HepG2 (cell line): ENCODE measurements around the gene RASSF4. TPM values are rescaled to one million over a fixed set of nuclear protein-coding genes. Genes with fewer than 3 reads are reported as not detected.

Experiments
- ATAC-seq: fragments of 200-7000 bp; cut with Tn5 transposase; 3 replicates; pipeline ENCODE4 v1.9.1; 2020; ENCODE audit warnings: mild to moderate bottlenecking, moderate library complexity
- BruUV-seq: library from RNA; stranded (reverse); fragments of 400-500 nt; replicated peaks from 2 replicates; lab custom pipeline; 2021; lab: Mats Ljungman, UMichigan
- CTCF ChIA-PET: fragments of 300-600 bp; formaldehyde crosslinking; extraction: SDS; loops from one replicate; lab custom pipeline; 2021; ENCODE audit warnings: low total read pairs, inconsistent platforms, low intra/inter-chr PET ratio; lab: Yijun Ruan, JAX
- POLR2A ChIA-PET: fragments of 350-600 bp; sonication (Branson Sonifier 250); formaldehyde crosslinking; loops from one replicate; lab custom pipeline; 2020; ENCODE audit warnings: antibody characterized with exemption, inconsistent platforms; lab: Yijun Ruan, JAX
- DNase-seq: peaks from one replicate; pipeline ENCODE4 v3.0.0-alpha.2; 2015; ENCODE audit warnings: low spot score
- FAIRE-seq: peaks from 3 replicates; lab custom pipeline; 2011; peaks lifted over from hg19 to GRCh38; lab: Jason Lieb, UNC
- H2AFZ ChIP-seq: one replicate; pipeline ENCODE4 v1.6.1; 2011; ENCODE audit warnings: low read length, inconsistent platforms
- H3K27ac ChIP-seq: fragments of 300-600 bp; 3 replicates; pipeline ENCODE4 v1.8.0; 2011; ENCODE audit warnings: mixed run types, mild to moderate bottlenecking, mixed read lengths, low read length, inconsistent platforms; ENCODE audit not compliant: insufficient read depth; ENCODE audit errors: extremely low read length
- H3K27me3 ChIP-seq, 2 experiments: fragments of 200-600 bp in 1 of 2; 2 replicates in 1 of 2; 3 replicates in 1 of 2; pipeline versions ENCODE4 v1.6.0 to v1.8.0; 2011; ENCODE audit warnings: low read length in 2 of 2, mild to moderate bottlenecking in 2 of 2, moderate library complexity in 2 of 2, inconsistent platforms in 1 of 2; ENCODE audit not compliant: insufficient read depth in 2 of 2, control insufficient read depth in 1 of 2
- H3K36me3 ChIP-seq, 2 experiments: fragments of 200-600 bp in 1 of 2; replicated peaks in 1 of 2; 2 replicates in 1 of 2; 3 replicates in 1 of 2; pipeline versions ENCODE4 v1.5.1 to v1.8.0; 2011; ENCODE audit warnings: low read length in 2 of 2, inconsistent platforms in 1 of 2; ENCODE audit not compliant: insufficient read depth in 2 of 2, control insufficient read depth in 1 of 2
- H3K4me1 ChIP-seq: 2 replicates; pipeline ENCODE4 v1.5.1; 2012; ENCODE audit warnings: low read length, inconsistent platforms; ENCODE audit not compliant: insufficient read depth
- H3K4me2 ChIP-seq: 2 replicates; pipeline ENCODE4 v1.6.0; 2011; ENCODE audit warnings: low read depth, low read length, inconsistent platforms
- H3K4me3 ChIP-seq, 3 experiments: fragments of 200-600 bp in 1 of 3; sonication (generic), shearing (Covaris generic) in 1 of 3; replicated peaks in 1 of 3; 2 replicates each; pipeline ENCODE4 v1.5.1; 2011 to 2016; ENCODE audit warnings: low read length in 3 of 3, inconsistent platforms in 2 of 3, low read depth in 2 of 3, mild to moderate bottlenecking in 2 of 3, control low read depth in 1 of 3, mixed read lengths in 1 of 3; ENCODE audit not compliant: insufficient read depth in 1 of 3
- H3K79me2 ChIP-seq: one replicate; pipeline ENCODE4 v1.6.1; 2011; ENCODE audit warnings: low read length, inconsistent platforms; ENCODE audit not compliant: insufficient read depth
- H3K9ac ChIP-seq: 2 replicates; pipeline ENCODE4 v1.6.0; 2011; ENCODE audit warnings: mild to moderate bottlenecking, low read depth, low read length, inconsistent platforms; ENCODE audit not compliant: insufficient read depth
- H3K9me3 ChIP-seq: 2 replicates; pipeline ENCODE4 v1.5.1; 2012; ENCODE audit warnings: mild to moderate bottlenecking, low read length
- H4K20me1 ChIP-seq: 2 replicates; pipeline ENCODE4 v1.6.0; 2011; ENCODE audit warnings: inconsistent platforms, mild to moderate bottlenecking, low read length, moderate library complexity; ENCODE audit not compliant: insufficient read depth
- AGO2 ChIP-seq: fragments of 200-400 bp; formaldehyde crosslinking; optimal IDR thresholded peaks from 2 replicates; pipeline ENCODE3; 2017; ENCODE audit warnings: mild to moderate bottlenecking, low read depth, low read length, moderate library complexity
- ARNT2 ChIP-seq: sonication (generic); formaldehyde crosslinking; IDR thresholded peaks from 2 replicates; pipeline ENCODE4 v1.8.0; 2022; ENCODE audit warnings: mild to moderate bottlenecking, low read depth, missing genetic modification reagents, moderate library complexity
- E2F1 ChIP-seq: sonication (generic); formaldehyde crosslinking; IDR thresholded peaks from 2 replicates; pipeline ENCODE4 v1.5.0; 2020; ENCODE audit warnings: missing genetic modification reagents
- EP300 ChIP-seq, 3 experiments: sonication (generic) in 1 of 3; formaldehyde crosslinking in 1 of 3; IDR thresholded peaks; 2 replicates each; pipeline versions ENCODE4 v1.5.1 to v1.6.1; 2011 to 2020; ENCODE audit warnings: low read depth in 2 of 3, low read length in 2 of 3, borderline replicate concordance in 1 of 3, improper control_type of control experiment in 1 of 3, mild to moderate bottlenecking in 1 of 3, missing genetic modification reagents in 1 of 3, moderate library complexity in 1 of 3
- HHEX ChIP-seq: IDR thresholded peaks from 2 replicates; pipeline ENCODE4 v1.6.1; 2016; ENCODE audit warnings: control low read depth
- PITX1 ChIP-seq: sonication (generic); formaldehyde crosslinking; IDR thresholded peaks from 2 replicates; pipeline ENCODE4 v1.5.1; 2020; ENCODE audit warnings: mild to moderate bottlenecking, missing genetic modification reagents
- PLSCR1 ChIP-seq: sonication (generic); formaldehyde crosslinking; IDR thresholded peaks from 2 replicates; pipeline ENCODE4 v1.5.0; 2020; ENCODE audit warnings: missing genetic modification reagents, mild to moderate bottlenecking, borderline replicate concordance
- RBM22 ChIP-seq: fragments of 200-400 bp; formaldehyde crosslinking; optimal IDR thresholded peaks from 2 replicates; pipeline ENCODE3; 2017; ENCODE audit warnings: mild to moderate bottlenecking, low read length, moderate library complexity
- RXRA ChIP-seq: sonication (generic); formaldehyde crosslinking; IDR thresholded peaks from 2 replicates; pipeline ENCODE4 v1.5.1; 2020; ENCODE audit warnings: missing genetic modification reagents
- SNAPC2 ChIP-seq: sonication (generic); formaldehyde crosslinking; IDR thresholded peaks from 2 replicates; pipeline ENCODE4 v1.8.1; 2022; ENCODE audit warnings: mild to moderate bottlenecking, missing genetic modification reagents
- TEF ChIP-seq: sonication (generic); formaldehyde crosslinking; IDR thresholded peaks from 2 replicates; pipeline ENCODE4 v1.5.0; 2020; ENCODE audit warnings: missing genetic modification reagents
- ZFP36L2 ChIP-seq: sonication (generic); formaldehyde crosslinking; IDR thresholded peaks from 2 replicates; pipeline ENCODE4 v1.4.0; 2020; ENCODE audit warnings: missing genetic modification reagents
- ZFP91 ChIP-seq: sonication (generic); formaldehyde crosslinking; IDR thresholded peaks from 2 replicates; pipeline ENCODE4 v1.9.0; 2022; ENCODE audit warnings: missing genetic modification reagents, mild to moderate bottlenecking, borderline replicate concordance
- ZNF564 ChIP-seq: sonication (generic); formaldehyde crosslinking; IDR thresholded peaks from 2 replicates; pipeline ENCODE4 v1.8.1; 2023; ENCODE audit warnings: mild to moderate bottlenecking, missing genetic modification reagents
- ZNF724P ChIP-seq: sonication (generic); formaldehyde crosslinking; IDR thresholded peaks from 2 replicates; pipeline ENCODE4 v1.8.0; 2022; ENCODE audit warnings: missing genetic modification reagents, borderline replicate concordance
- ZNF781 ChIP-seq: sonication (generic); formaldehyde crosslinking; IDR thresholded peaks from 2 replicates; pipeline ENCODE4 v1.5.1; 2020; ENCODE audit warnings: borderline replicate concordance, mild to moderate bottlenecking, missing genetic modification reagents; ENCODE audit errors: not compliant biosample characterization
- WGBS: methylation state at CpG from one replicate; pipeline ENCODE4 v1.1.6; 2017; ENCODE audit warnings: low lambda C conversion rate; 5-methylcytosine and 5-hydroxymethylcytosine counted together
- in situ Hi-C: cut with HindIII; loops from 2 replicates; pipeline ENCODE4 v1.10.0; 2017; ENCODE audit warnings: low pct_unique_long_range_greater_than_20kb; ENCODE audit not compliant: extremely low pct_ligation_motif_present
- intact Hi-C: fragments of 100-400 bp; cut with micrococcal nuclease; formaldehyde crosslinking; loops from one replicate; pipeline ENCODE4 v1.10.0; 2022; ENCODE audit not compliant: unreplicated experiment
- polyA plus RNA-seq, 8 experiments: library from polyadenylated mRNA; depleted of rRNA in 3 of 8; stranded (reverse) in 7 of 8; unstranded in 1 of 8; fragments of >200 nt; fragmentation: Illumina TruSeq in 4 of 8; extraction: Trizol in 4 of 8; gene quantifications; 2 replicates each; pipeline versions ENCODE4 v1.2.1 to v1.2.3, GENCODE V29; 2011 to 2016; ENCODE audit warnings: low read depth in 4 of 8, missing spikeins in 1 of 8, mixed read lengths in 1 of 8; ENCODE audit not compliant: insufficient read depth in 1 of 8
- total RNA-seq, 5 experiments: library from RNA; depleted of rRNA; stranded (reverse); fragments of >200 nt; fragmentation: Illumina TruSeq; extraction: Trizol; gene quantifications; 2 replicates each; pipeline ENCODE4 v1.2.3, GENCODE V29; 2016; ENCODE audit warnings: low read depth in 1 of 5

Gene RASSF4
- total and polyA plus RNA-seq, 2 of the 13 experiments (the other 11 are each of a cell fraction or from before 2014, with no cell fraction given): 34.0 to 51.7 TPM

GRCh38 chr10:44992070-44992731, 32.6 kb downstream of the RASSF4 start:
- POLR2A ChIA-PET: interaction anchor here (2.8 to 12.0 kb wide), 3 partner anchors 11 to 30 kb away, joined by 9 to 863 read pairs (median 43); partner anchors contain the start of gene DEPP1
- in situ Hi-C loops: no loop called here
- 96% methylated on average over 8 of the region's 11 CpGs for WGBS
- Histone ChIP-seq H3K4me3 (no peak overlapping the region), H3K4me1 (peaks cover 85% of the 10 kb centered on the region), H3K36me3 (peaks cover 14 to 30% of the 10 kb centered on the region in 2 experiments; a peak in 4 of 5 replicates), H4K20me1 (no peaks in the 10 kb centered on the region), H3K9me3 (no peaks in the 10 kb centered on the region), H3K27ac (no peak overlapping the region), H2AFZ (no peak overlapping the region), H3K27me3 (no peaks in the 10 kb centered on the region), H3K4me2 (no peak overlapping the region), H3K79me2 (no peaks in the 10 kb centered on the region), H3K9ac (no peak overlapping the region)
- ATAC-seq: no peak
- CTCF ChIA-PET: no interaction called here
- BruUV-seq: no TSS peak
- no peak for FAIRE-seq
- intact Hi-C loops: loop anchor here (5.0 kb wide), 1 partner anchor 60 kb away; no protein-coding TSS in a partner anchor
- DNase-seq: no peak
- TF ChIP-seq PITX1 (CRISPR knock-in tag) (no peak), ZNF724P (0 out of 2 replicates have a peak, but pooled peaks have one; percentile 32), ZFP36L2 (CRISPR knock-in tag) (no peak), RBM22 (peak; percentile 56), RXRA (CRISPR knock-in tag) (no peak), SNAPC2 (CRISPR knock-in tag) (no peak), HHEX (CRISPR knock-in tag) (no peak), E2F1 (CRISPR knock-in tag) (no peak), ZNF781 (CRISPR knock-in tag) (no peak), TEF (CRISPR knock-in tag) (no peak), ZFP91 (CRISPR knock-in tag) (no peak), ZNF564 (CRISPR knock-in tag) (no peak), AGO2 (peak; percentile 48), EP300 (IDR thresholded peaks at IDR 0.05; ENCODE audit: low read depth in 2 of 2, low read length in 2 of 2) (no peak), EP300 (CRISPR knock-in tag; IDR thresholded peaks at IDR 0.05; ENCODE audit: borderline replicate concordance) (no peak), PLSCR1 (CRISPR knock-in tag) (no peak), ARNT2 (CRISPR knock-in tag) (0 out of 2 replicates have a peak, but pooled peaks have one; percentile 37)
